SIG-M5 (cell line): Measurements from ENCODE around the gene ALB.

ENCODE experiments used
- DNase-seq: peaks from one replicate; lab custom pipeline; 2025; lab: John Stamatoyannopoulos, UW

Gene ALB

DNA sequence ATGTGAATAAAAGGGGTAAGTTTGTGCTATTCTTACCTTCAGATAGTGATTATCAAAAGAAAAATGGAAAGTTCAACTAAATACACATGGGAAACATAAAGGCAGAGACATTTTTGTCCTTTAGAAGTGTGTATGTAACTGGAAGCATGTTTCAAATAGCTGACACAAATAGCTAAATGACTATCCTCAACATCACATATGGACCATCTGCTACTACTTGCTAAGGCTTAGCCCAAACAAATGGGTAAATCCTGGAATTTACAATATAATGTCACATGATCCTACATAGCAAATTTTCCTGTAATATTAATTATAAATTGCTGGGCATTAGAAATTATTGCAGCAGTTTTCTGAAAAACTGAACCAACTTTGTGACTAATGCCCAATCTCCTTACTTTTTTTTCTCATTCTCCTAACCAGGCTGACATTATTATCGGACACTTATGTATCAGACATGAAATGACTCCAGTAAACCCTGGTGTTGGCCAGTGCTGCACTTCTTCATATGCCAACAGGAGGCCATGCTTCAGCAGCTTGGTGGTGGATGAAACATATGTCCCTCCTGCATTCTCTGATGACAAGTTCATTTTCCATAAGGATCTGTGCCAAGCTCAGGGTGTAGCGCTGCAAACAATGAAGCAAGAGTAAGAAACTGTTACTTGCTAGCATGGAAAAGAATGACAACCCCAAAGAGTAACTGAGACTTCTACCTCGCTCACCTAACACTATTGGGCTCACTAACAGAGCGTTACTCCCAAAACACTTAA is 48.1 kb downstream of the ALB start:
- DNase-seq = no peak

DNA sequence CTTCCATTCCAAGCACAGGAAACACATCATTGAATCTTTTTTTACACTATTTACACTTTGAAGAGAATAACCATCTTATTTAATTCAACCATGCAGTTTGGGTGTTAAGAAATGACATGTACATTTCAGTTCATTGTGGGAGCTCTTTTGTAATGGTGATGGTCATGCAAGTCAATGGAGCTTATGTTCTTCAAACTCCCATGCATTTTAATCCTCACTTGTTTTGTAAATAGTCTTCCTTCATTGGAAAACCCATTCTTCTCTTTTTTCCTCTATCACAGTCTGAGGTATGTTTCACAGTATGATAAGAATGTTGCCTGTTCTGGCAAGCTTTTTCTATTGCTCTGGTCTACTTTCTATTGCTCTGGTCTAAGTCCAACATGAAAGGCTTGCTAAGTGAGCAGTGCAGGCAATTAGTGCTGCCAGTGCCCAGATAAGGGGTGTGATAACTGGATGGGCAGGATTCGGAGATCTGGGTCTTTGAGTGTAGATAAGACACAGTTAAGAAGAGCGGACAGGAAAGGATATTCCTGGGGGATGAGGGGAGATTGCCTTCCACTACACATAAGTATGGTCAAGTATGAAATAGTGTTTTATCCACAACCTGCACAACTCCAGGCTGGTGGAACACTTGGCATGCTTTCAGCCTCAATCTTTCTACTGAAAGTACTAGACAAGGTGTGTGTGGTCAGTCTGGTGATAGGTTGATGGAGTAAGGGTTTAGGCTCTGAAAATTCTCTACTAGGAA is 49.0 kb downstream of the ALB start:
- no peak for DNase-seq

DNA sequence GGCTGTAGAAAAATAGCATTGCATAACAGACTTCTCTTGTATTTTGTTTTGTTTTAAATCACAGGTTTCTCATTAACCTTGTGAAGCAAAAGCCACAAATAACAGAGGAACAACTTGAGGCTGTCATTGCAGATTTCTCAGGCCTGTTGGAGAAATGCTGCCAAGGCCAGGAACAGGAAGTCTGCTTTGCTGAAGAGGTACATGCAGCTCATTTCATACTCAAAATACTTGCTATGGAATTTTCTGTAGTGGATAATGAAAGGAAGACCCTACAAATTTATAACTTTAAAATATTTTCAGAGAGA is 49.6 kb downstream of the ALB start:
- no peak for DNase-seq

DNA sequence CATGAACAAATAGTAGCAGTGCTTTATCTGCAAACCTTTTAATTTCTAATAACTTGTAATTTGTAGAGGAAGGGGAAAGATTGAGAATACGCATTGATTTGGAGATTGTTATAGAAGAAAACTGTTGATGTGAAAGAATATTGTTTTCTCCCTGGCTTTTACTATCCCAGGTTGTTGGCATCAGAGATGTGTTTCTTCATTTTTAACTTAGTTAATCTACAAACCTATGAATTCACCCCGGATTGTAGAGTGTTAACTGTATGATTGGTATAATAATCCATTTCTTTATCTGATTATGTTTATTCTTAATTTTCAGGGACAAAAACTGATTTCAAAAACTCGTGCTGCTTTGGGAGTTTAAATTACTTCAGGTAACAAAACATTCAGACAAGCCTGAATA is 50.8 kb downstream of the ALB start:
- no peak for DNase-seq

DNA sequence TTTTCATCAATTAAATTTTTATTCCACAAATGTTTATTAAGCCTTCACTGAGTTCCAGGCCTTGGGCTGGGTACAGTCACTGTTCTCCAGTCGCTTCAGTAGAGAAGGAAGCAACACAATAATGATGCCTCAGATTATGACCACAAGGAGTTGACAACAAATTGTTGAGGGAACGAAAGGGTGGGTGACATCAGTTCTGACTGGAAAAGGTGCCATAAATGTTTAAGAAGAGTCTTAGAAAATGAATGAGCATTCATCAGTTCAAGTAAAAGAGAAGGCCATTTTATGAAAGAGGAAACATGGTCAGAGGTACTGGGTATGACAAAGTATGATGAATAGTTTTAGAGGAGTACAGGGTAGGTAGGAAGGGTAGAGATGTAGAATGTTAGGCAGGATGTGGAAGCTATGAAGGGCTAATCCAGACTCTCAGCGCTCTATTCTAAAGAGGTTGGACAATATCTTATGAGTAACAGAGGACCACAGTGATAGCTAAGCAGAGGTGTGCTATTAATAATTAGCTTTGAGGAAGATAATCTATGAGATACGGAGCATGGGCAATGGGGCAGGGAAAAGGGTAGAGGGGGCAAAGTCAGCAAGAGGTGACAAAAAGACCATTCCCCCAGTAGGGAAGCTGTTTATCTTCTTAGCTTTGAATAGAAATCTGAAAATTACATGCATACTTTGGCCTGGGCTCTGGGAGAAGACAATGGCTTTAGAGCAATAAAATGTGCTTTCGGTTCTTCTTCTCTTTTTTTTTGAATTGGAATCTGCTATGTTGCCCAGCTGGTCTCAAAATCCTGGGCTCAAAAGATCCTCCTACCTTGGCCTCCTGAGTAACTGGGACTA is 52.3 kb downstream of the ALB start:
- no peak for DNase-seq

DNA sequence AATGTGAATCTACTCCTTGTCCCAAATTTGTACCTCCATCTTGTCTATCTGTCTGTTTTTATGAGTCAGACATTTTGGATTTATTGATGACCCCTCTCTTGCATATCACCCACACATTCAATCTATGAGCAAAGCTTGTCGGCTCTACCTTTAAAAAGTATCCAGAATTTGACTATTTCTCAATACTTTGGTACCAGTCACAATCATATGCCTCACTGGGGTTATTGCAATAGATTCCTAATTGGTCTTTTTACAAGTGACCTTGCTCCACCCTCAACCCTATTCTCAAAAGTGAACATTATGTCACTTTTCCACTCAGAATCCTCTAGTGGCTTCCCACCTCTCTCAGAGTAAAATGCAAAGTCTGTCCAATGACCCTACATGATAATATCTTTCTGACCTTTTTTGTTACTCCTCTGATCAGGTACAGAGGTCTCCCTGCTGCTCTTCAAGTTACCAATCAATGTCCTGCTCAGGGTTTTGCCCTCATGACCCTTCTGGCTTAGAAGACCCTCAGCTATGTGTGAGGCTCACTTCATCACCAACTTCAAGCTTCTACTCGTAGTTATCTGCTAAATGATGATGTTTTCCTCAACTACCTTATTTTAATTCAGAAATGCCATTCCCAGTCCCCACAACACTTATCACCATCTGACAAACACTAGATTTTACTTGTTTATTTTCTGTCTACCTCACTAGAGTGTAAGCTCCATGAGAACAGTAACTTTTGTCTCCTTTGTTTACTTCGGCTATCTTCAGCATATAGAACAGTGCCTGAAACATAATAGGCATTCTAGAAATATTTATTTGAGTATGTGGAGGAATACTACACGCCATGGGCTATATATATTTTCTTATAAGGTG is 54.3 kb downstream of the ALB start:
- no peak for DNase-seq

DNA sequence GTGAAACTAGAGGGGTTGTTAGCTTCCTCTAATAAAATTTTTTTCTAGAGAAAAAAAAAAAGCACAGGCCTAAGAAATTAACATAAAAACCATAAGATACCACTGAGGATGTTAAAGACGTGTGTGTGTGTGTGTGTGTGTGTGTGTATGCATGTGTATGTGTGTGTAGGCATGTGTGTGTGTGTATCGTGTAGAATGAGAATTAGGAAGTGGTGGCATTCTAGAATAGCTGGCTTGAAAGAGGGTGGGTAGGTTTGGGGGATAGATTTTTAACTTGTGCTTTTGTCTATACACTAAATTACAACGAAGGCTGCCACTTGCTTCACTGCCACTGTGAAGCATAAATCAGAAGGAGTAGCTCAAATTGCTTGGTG is 54.9 kb downstream of the ALB start:
- no peak for DNase-seq

DNA sequence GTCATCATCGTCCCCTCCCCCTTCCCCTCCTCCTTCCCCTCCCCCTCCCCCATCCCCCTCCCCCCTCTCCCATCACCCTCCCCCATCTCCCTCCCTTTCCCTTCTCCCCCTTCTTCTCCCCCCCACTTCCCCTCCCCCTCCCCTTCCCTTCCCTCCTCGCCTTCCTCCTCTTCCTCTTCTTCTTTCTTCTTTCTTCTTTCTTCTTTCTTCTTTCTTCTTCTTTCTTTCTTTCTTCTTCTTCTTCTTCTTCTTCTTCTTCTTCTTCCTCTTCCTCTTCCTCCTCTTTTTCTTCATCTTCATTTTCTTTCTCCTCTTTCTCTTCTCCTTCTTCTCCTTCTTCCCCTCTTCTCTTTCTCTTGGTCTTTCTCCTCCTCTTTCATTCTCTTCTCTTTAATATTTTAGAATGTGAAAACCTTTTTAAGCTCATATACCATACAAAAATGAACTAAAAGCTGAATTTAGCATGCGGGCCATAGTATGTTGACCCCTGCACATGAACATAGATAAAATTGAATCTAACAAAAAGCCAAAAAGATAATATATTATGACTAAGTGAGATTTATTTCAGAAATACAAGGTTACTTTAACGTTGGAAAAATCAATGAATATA is 56.9 kb downstream of the ALB start:
- DNase-seq = no peak

DNA sequence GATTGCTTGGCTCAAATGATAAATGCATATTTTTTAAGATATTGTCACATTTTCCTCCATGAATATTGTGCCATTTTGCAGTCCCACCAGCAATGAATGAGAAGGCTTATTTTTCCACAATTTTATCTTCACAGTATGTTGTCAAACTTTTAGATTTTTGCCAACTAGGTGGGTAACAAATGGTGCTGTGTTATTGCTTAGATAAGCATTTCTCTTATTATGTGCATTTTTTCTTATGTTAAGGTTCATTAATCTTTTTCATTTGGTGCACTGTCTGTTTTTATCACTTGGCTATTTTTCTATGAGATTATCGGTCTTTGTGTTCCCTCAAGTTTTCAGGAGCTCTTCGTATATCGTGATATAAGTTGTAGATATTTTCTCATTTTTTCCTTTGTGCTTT is 64.1 kb downstream of the ALB start:
- no peak for DNase-seq

DNA sequence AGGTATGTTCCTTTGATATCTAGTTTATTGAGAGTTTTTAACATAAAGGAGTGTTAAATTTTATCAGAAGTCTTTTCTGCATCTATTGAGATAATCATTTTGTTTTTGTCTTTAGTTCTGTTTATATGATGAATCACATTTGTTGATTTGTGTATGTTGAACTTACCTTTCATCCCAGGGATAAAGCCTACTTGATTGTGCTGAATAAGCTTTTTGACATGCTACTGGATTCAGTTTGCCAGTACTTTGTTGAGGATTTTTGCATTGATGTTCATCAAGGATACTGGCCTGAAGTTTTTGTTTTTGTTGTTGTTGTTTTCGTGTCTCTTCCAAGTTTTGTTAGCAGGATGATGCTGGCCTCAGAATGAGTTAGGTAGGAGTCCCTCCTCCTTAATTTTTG is 66.6 kb downstream of the ALB start:
- no peak for DNase-seq
